Progenitor cell of endocrine pancreas (in vitro differentiated cells): ENCODE data around the gene ATP6V1C2. TPM values are rescaled to one million over a fixed set of nuclear protein-coding genes. Genes with fewer than 3 reads are reported as not detected.

Experiments used
- DNase-seq: peaks from one replicate; pipeline ENCODE4 v3.0.0; 2021; ENCODE audit warnings: low spot score; ENCODE audit not compliant: unreplicated experiment
- H3K27ac Mint-ChIP-seq: 2 replicates; pipeline ENCODE4 v1.8.0; 2021; ENCODE audit warnings: mild to moderate bottlenecking, moderate library complexity, mixed read lengths
- H3K27me3 Mint-ChIP-seq: 2 replicates; pipeline ENCODE4 v1.8.0; 2021; ENCODE audit warnings: mixed read lengths
- H3K36me3 Mint-ChIP-seq: 2 replicates; pipeline ENCODE4 v1.8.0; 2022; ENCODE audit warnings: mixed read lengths; ENCODE audit not compliant: insufficient read depth
- H3K4me1 Mint-ChIP-seq: 2 replicates; pipeline ENCODE4 v1.8.0; 2021; ENCODE audit warnings: low read depth, mixed read lengths
- H3K4me3 Mint-ChIP-seq: 2 replicates; pipeline ENCODE4 v1.8.0; 2021; ENCODE audit warnings: low read depth, mild to moderate bottlenecking, moderate library complexity, mixed read lengths
- H3K9me3 Mint-ChIP-seq: 2 replicates; pipeline ENCODE4 v1.8.0; 2021; ENCODE audit warnings: low read depth, mixed read lengths
- total RNA-seq: library from RNA; stranded (reverse); gene quantifications from 2 replicates; pipeline ENCODE4 v1.2.1, GENCODE V29; 2021
- TF ChIP-seq, protein P1 (sequence below): fragments of 200-600 bp; sonication (generic); IDR thresholded peaks from one replicate; pipeline ENCODE4 v1.5.0; 2021; ENCODE audit warnings: antibody characterized with exemption, mild to moderate bottlenecking; ENCODE audit not compliant: unreplicated experiment

The ATP6V1C2 gene
- total RNA-seq, 1 donor from 2014 or later: 0.19 TPM

DNA sequence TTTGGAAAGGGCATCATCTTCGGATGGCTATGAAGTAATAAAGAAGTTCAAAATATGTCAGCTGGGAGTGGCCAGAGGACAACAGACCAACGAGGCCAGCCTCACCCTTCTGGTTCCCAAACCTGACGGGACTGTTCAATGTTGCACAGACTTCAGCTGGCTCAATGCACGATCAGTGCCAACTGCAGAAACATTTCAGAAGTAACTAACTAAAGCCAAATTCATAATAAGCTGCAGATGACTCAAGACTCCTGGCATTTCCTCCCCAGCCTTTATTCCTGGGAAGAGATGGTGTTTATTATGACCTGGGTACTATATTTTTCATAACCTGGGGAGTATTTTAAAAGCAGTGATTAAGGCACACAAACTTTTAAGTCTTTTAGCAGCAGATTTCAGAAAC lies 3.8 kb upstream of the ATP6V1C2 start:
- no peak for DNase-seq
- Mint-ChIP-seq H3K4me1 (peaks cover 3% of the 10 kb centered on the region), H3K9me3 (no peaks in the 10 kb centered on the region), H3K27me3 (peaks cover 73% of the 10 kb centered on the region), H3K4me3 (no peak overlapping the region), H3K36me3 (no peaks in the 10 kb centered on the region), H3K27ac (no peak overlapping the region)
- TF ChIP-seq, protein P1, sequence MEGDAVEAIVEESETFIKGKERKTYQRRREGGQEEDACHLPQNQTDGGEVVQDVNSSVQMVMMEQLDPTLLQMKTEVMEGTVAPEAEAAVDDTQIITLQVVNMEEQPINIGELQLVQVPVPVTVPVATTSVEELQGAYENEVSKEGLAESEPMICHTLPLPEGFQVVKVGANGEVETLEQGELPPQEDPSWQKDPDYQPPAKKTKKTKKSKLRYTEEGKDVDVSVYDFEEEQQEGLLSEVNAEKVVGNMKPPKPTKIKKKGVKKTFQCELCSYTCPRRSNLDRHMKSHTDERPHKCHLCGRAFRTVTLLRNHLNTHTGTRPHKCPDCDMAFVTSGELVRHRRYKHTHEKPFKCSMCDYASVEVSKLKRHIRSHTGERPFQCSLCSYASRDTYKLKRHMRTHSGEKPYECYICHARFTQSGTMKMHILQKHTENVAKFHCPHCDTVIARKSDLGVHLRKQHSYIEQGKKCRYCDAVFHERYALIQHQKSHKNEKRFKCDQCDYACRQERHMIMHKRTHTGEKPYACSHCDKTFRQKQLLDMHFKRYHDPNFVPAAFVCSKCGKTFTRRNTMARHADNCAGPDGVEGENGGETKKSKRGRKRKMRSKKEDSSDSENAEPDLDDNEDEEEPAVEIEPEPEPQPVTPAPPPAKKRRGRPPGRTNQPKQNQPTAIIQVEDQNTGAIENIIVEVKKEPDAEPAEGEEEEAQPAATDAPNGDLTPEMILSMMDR: no peak

DNA sequence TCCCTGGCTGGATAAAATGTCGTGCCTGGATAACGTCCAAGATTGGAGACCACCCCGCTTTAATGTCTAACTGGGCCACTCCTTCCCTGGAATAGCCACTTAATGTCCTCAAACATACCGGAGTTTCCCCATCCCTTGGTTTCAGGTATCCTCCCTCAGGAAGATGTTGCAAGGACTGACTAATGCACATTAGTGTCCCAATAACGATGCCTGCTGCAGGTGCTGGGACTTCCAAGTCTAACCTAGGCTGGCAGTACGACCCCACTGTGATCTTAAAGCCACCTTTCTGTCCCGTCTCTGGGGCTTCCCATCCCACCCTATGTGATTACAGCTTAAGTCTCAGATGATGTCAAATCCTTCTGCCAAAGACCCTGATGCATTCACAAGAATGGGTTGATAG lies 1.1 kb upstream of the ATP6V1C2 start:
- Mint-ChIP-seq H3K9me3 (no peaks in the 10 kb centered on the region), H3K4me1 (peaks cover 3% of the 10 kb centered on the region), H3K27me3 (peaks cover 83% of the 10 kb centered on the region), H3K27ac (no peak overlapping the region), H3K36me3 (no peaks in the 10 kb centered on the region), H3K4me3 (peak overlapping the region; percentile 69)
- no peak for DNase-seq
- TF ChIP-seq, protein P1: no peak

DNA sequence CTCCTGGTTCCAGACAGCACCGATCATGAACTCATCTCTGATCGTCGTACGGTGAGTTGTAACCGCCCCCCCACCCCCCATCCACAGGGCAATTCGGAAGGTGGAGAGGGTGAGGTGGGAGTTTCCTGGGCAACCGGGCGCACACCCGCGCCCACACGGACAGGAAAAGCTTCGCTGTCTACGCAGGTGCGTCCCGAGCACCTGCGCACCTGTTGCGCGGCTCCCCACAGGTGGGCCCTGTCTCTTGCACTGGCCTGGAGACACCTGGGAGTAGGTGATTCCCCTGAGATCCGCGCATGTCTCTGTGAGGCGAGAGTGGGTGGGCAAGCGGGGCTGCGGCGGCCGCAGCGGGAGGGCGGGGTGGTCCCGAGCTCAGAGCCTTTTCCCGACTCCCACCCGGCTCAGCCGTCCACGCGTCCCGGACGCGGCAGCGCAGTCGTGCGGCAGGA lies 459 bp upstream of the ATP6V1C2 start:
- Mint-ChIP-seq H3K4me1 (peaks cover 3% of the 10 kb centered on the region), H3K27me3 (peaks cover 80% of the 10 kb centered on the region), H3K36me3 (no peaks in the 10 kb centered on the region), H3K9me3 (no peaks in the 10 kb centered on the region), H3K27ac (no peak overlapping the region), H3K4me3 (peak overlapping the region; percentile 69)
- TF ChIP-seq, protein P1: no peak
- DNase-seq: peak; percentile 11

DNA sequence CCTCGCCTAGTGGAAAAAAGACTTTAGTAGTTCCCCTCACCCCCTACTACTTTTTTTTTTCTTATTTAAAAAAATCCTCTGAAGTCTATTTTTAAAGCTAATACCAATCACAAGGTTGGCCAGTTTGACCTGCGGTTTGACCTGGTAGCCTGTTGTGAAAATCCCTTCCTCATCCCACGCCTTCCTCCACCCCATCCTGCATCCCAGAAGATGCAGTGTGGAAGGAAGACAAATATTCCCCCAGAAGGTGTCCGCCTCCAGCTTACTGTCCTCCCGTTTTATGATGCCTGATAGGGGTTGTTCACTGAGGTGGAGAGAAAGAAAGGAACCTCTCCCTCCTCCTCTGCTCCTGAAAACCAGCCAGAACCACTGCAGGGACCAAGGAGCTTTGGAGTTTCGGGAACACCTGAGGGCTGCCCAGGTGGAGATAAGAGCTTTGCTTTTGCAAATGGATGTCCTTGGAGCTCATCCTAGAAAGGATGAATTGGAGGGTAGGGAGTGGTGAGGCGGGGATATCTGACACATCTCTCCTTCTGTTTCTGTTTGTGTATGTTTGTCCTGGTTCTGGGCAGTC lies 909 bp downstream of the ATP6V1C2 start:
- Mint-ChIP-seq H3K36me3 (no peaks in the 10 kb centered on the region), H3K27me3 (peaks cover 83% of the 10 kb centered on the region), H3K4me3 (peak overlapping the region; percentile 70), H3K9me3 (no peaks in the 10 kb centered on the region), H3K27ac (no peak overlapping the region), H3K4me1 (peaks cover 3% of the 10 kb centered on the region)
- TF ChIP-seq, protein P1: no peak
- no peak for DNase-seq

DNA sequence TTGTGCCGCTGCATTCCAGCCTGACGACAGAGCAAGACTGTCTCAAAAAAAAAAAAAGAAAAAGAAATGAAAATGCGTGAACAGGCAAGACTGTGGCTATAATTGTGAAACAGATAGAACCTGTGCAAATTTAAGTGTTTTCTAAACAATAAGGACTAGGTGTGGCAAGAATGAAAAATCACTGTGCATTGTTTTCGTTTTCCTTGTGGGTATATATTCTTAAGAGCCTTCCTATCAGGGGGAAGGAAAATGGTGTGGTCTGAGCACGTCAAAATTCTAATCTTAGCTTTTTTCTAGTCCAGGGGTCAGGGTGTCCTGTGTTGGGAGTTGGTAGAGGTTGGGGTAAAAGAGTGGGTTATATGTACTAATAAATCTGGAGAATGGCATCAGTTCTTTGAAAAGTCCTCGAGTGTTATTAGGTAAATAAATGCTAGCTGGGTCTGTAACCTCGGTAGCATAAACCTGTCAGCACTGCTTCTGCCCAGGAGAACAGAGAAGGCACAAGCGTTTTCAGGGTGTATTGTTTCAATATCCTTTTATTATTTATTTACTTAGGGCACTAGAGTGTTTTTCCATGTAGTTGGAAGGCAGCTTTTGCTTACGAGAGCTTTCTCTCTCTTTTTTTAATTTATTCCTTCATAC lies 11.6 kb downstream of the ATP6V1C2 start:
- Mint-ChIP-seq H3K27ac (no peak overlapping the region), H3K9me3 (no peaks in the 10 kb centered on the region)

More for the DNA sequence above, 11.6 kb downstream of the ATP6V1C2 start:
- no peaks in the 10 kb centered on the region for H3K36me3 Mint-ChIP-seq
- no peak overlapping the region for H3K4me3 Mint-ChIP-seq
- peaks cover 5% of the 10 kb centered on the region for H3K4me1 Mint-ChIP-seq
- DNase-seq: no peak
- H3K27me3 Mint-ChIP-seq: peaks cover 12% of the 10 kb centered on the region
- TF ChIP-seq, protein P1: no peak
